ENCODE data around the gene SIK2.

SIK2 gene

DNA sequence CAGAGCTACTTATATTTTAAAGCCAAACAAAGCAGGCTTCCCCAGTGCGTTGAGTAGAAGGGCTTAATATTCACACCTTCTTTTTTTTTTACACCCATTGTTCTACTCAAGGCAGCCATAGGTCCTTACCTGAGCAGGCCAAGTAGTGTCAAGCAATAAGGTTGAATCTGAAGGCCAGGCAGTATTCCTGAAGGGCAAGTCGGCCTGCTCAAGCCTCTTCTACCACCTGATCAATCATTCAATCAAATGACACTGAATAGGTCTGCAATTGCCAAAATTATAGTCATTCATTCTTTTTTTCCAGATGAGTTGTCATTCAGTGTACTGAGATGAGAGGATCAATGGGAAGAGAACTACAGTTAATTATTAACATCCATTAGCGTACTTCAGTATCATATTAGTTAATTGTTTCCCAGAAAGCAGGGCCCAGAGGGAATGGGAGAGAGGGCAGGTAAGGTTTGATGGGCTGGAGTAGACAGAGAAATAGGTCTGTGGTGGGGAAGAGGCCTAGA is 175.9 kb downstream of the SIK2 start:
- DNase-seq (ENCODE audit: low read depth in 3 of 3, low spot score in 1 of 3): no peak

DNA sequence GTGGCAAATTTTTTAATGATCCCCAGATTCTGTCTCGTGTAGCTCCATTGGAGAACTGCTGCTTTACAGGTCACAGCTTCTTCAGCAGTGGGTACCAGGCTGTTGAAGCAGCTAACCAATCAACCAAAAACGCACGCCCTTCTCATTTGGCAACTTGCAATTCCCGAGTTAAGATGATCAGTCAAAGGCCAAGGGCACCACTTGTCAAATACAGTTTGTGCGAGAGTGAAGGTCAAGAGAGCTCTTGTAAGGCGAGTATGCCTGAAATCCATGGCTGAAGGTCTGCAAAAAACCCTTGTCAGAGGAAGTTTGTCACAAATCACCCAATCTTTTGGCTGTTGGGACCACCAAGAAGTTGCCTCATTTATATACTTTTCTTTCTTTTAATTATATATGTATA is 176.9 kb downstream of the SIK2 start:
- no peak for DNase-seq (ENCODE audit: low read depth in 3 of 3, low spot score in 1 of 3)

Data from stimulated activated CD4-positive, alpha-beta T cell treated with anti-CD3 and anti-CD28 coated beads, TNF-alpha, amount 100 ng/mL, for 1 hour (primary cell).